ENCODE results near the gene PIGL.

The PIGL gene

DNA sequence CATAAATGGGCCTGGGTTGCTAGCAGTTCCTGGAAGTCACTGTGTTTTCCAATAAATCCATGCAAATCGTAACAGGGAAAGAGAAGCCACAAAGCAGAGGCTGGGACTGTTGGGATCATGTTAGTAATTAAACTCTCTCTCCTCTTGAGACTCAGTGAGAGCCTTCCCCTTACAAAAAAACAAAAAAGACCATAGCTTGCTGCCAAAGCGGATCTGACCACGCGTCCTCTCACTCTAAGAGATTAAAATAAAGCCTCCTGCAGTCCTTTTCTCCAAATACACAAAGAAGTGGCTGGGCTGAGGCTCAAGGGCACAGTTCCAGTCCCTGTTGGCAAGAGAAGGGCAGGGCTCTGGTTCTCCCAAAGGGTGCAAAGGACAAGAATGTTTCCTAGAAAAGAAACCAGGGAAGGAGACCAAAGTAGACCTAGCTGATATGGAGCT lies 38.5 kb downstream of the PIGL start:
- H3K36me3 ChIP-seq (ENCODE audit: insufficient read depth, low read length) = peaks cover 2% of the 10 kb centered on the region
- no peak overlapping the region for H3K4me3 ChIP-seq (ENCODE audit: low read length)
- H3K9me3 ChIP-seq (replicated peaks; ENCODE audit: low read length) = no peaks in the 10 kb centered on the region
- H3K27me3 ChIP-seq (ENCODE audit: control insufficient read depth, insufficient read depth, low read length) = no peaks in the 10 kb centered on the region
- peaks cover 16% of the 10 kb centered on the region for H3K4me1 ChIP-seq (ENCODE audit: control insufficient read depth, insufficient read depth, low read length)
- peak overlapping the region; percentile 52 for H3K4me2 ChIP-seq (ENCODE audit: low read length)
- H3K9ac ChIP-seq (ENCODE audit: low read depth, low read length) = peak overlapping the region; percentile 18

DNA sequence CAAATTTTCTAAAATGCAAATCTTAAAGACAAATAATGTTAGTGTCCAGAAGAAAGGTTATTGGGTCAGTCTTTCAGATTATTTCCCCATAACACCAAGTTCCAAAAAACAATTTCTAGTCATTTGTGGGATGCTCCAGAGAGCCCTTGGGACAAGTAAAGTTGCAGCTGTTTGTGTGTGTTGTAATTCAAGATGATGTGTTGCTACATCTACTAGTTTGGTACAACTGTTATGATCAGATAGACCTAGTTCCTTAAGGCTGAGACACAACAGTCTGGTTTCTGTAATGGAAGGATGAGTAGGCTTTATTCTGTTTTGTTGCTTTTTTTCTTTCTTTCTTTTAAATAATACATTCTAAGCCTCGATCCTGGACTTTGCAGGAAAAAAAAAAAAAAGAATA lies 41.9 kb downstream of the PIGL start:
- Histone ChIP-seq H3K4me3 (ENCODE audit: low read length) (no peak overlapping the region), H3K9ac (ENCODE audit: low read depth, low read length) (no peak overlapping the region), H3K36me3 (ENCODE audit: insufficient read depth, low read length) (peaks cover 3% of the 10 kb centered on the region), H3K4me1 (ENCODE audit: control insufficient read depth, insufficient read depth, low read length) (peaks cover 10% of the 10 kb centered on the region), H3K9me3 (replicated peaks; ENCODE audit: low read length) (no peaks in the 10 kb centered on the region), H3K4me2 (ENCODE audit: low read length) (no peak overlapping the region), H3K27me3 (ENCODE audit: control insufficient read depth, insufficient read depth, low read length) (no peaks in the 10 kb centered on the region)

DNA sequence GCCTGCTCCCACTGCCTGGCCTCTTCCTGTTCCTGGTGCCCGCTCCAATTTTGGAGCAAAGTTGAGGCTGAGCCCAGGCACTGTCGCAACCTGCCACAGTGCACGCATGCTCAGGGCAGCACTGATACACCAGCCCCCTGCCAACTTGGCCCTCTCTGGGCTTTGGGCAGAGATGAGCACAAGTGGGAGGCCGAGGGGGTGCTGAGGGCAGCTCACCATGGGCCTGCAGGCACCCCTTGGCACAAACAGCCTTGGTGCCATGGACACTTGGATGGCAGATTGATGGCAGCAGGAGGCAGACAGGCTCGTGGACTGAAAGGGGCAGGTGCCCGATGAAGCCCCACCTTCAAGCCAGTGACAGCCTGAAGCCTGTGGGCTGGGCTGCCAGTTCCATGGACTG lies 42.9 kb downstream of the PIGL start:
- H3K4me3 ChIP-seq (ENCODE audit: low read length) = no peak overlapping the region
- no peaks in the 10 kb centered on the region for H3K9me3 ChIP-seq (replicated peaks; ENCODE audit: low read length)
- peaks cover 3% of the 10 kb centered on the region for H3K36me3 ChIP-seq (ENCODE audit: insufficient read depth, low read length)
- no peak overlapping the region for H3K4me2 ChIP-seq (ENCODE audit: low read length)
- H3K4me1 ChIP-seq (ENCODE audit: control insufficient read depth, insufficient read depth, low read length) = peaks cover 10% of the 10 kb centered on the region
- no peaks in the 10 kb centered on the region for H3K27me3 ChIP-seq (ENCODE audit: control insufficient read depth, insufficient read depth, low read length)
- H3K9ac ChIP-seq (ENCODE audit: low read depth, low read length) = no peak overlapping the region

DNA sequence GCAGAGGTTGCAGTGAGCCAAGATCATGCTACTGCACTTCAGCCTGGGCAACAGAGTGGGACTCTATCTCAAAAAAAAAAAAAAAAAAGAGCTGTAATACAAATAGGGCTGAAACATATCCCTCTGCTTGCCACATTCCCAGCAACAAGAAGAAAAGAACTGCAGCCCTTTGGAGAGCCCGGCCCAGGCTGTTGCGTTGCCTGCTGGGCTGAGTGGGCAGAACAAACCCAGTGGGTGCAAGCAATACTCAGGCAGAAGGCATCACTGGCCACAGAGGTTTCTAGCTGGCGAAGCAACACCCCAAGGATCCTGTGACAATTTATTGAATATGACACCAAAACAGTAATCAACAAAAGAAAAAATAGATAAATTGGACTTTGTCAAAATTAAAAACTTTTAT lies 44.0 kb downstream of the PIGL start:
- peaks cover 3% of the 10 kb centered on the region for H3K36me3 ChIP-seq (ENCODE audit: insufficient read depth, low read length)
- H3K9me3 ChIP-seq (replicated peaks; ENCODE audit: low read length) = no peaks in the 10 kb centered on the region
- H3K4me2 ChIP-seq (ENCODE audit: low read length) = no peak overlapping the region
- no peaks in the 10 kb centered on the region for H3K27me3 ChIP-seq (ENCODE audit: control insufficient read depth, insufficient read depth, low read length)
- H3K4me3 ChIP-seq (ENCODE audit: low read length) = no peak overlapping the region
- no peak overlapping the region for H3K9ac ChIP-seq (ENCODE audit: low read depth, low read length)
- no peaks in the 10 kb centered on the region for H3K4me1 ChIP-seq (ENCODE audit: control insufficient read depth, insufficient read depth, low read length)

DNA sequence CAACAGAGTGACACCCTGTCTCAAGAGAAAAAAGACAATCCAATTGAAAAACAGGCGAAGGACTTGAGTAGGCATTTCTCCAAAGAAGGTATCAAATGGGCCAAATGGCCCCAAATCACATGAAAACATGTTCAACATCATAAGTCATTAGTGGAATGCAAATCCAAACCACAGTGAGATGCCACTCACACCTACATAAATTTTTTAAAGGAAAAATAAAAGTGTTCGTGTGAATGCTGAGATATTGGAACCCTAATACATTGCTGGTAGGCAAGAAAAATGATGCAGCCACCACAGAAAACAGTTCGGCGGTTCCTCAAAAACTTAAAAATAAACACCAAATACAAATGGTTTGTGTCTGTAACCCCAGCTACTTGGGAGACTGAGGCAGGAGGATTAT lies 45.2 kb downstream of the PIGL start:
- Histone ChIP-seq H3K9ac (ENCODE audit: low read depth, low read length) (no peak overlapping the region), H3K4me3 (ENCODE audit: low read length) (no peak overlapping the region), H3K4me1 (ENCODE audit: control insufficient read depth, insufficient read depth, low read length) (no peaks in the 10 kb centered on the region), H3K27me3 (ENCODE audit: control insufficient read depth, insufficient read depth, low read length) (no peaks in the 10 kb centered on the region), H3K9me3 (replicated peaks; ENCODE audit: low read length) (no peaks in the 10 kb centered on the region), H3K36me3 (ENCODE audit: insufficient read depth, low read length) (peaks cover 3% of the 10 kb centered on the region), H3K4me2 (ENCODE audit: low read length) (no peak overlapping the region)

DNA sequence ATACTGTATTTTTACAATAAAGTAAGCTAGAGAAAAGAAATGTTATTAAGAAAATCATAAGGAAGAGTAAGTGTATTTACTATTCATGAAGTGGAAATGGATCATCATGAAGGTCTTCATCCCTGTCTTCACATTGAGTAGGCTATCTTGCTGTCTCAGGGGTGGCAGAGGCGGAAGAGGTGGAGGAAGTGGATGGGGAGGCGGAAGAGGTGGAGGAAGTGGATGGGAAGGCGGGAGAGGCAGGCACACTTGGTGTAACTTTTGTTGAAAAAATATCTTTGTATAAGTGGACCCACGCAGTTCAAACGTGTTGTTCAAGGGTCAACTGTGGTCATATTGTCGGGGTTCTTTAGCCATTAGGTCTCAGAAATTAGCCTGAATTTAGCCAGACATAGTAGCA lies 50.2 kb downstream of the PIGL start:
- Histone ChIP-seq H3K4me2 (ENCODE audit: low read length) (no peak overlapping the region), H3K27me3 (ENCODE audit: control insufficient read depth, insufficient read depth, low read length) (no peaks in the 10 kb centered on the region), H3K4me3 (ENCODE audit: low read length) (no peak overlapping the region), H3K36me3 (ENCODE audit: insufficient read depth, low read length) (no peaks in the 10 kb centered on the region), H3K4me1 (ENCODE audit: control insufficient read depth, insufficient read depth, low read length) (peaks cover 9% of the 10 kb centered on the region), H3K9me3 (replicated peaks; ENCODE audit: low read length) (no peaks in the 10 kb centered on the region), H3K9ac (ENCODE audit: low read depth, low read length) (no peak overlapping the region)

DNA sequence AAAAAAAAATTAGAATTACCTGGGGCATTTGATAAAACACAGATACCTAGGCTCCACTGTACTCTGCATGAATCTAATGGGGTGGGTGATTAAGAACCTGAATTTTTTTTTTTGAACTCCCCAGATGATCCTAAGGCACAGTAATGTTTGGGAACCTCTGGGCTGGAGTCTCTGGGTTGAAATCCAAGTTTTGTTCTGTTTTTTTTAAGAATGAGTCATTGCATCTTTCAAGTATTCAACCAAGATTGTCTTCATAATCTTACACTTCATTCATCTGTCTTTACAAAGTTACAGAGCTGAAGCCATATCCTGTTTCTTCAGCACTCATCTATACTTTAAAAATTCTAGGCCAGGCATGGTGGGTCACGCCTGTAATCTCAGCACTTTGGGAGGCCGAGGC lies 52.6 kb downstream of the PIGL start:
- no peak overlapping the region for H3K4me2 ChIP-seq (ENCODE audit: low read length)
- H3K36me3 ChIP-seq (ENCODE audit: insufficient read depth, low read length) = no peaks in the 10 kb centered on the region
- H3K9me3 ChIP-seq (replicated peaks; ENCODE audit: low read length) = no peaks in the 10 kb centered on the region
- peaks cover 22% of the 10 kb centered on the region for H3K4me1 ChIP-seq (ENCODE audit: control insufficient read depth, insufficient read depth, low read length)
- no peaks in the 10 kb centered on the region for H3K27me3 ChIP-seq (ENCODE audit: control insufficient read depth, insufficient read depth, low read length)
- no peak overlapping the region for H3K9ac ChIP-seq (ENCODE audit: low read depth, low read length)
- H3K4me3 ChIP-seq (ENCODE audit: low read length) = no peak overlapping the region

DNA sequence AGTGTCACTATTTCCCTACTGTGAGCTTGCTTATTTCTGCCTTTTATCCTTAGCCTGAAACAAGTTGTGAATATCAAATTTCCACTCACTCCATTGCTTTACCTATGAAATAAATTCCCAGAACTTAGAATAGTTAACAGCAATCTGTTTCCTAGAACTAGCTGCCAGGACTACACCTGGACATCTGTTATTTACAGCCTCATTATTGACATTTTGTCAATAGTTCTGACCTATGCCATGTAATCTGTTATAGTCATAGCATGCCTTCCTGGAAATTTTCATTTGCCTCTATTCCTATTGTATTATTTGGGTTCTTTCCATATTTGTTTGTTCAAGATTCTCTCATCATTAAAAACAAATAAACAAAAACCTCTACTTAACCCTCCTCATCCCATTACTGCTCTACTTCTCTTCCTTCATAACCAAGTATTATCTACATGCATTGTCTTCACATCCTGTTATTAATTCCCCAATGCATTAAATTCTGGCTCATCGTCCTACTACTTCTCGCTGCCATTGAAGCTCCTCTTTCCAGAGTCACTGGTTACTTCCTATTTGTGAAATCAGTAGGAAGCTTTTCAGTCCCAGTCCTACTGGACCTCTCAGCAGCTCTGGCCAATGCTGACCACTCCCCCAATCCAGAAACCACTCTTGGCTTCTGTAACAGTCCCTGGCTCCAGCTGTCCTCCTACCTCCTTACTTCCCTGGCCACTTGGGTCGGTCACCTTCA lies 55.3 kb downstream of the PIGL start:
- H3K4me1 ChIP-seq (ENCODE audit: control insufficient read depth, insufficient read depth, low read length) = peaks cover 22% of the 10 kb centered on the region
- H3K9ac ChIP-seq (ENCODE audit: low read depth, low read length) = no peak overlapping the region
- no peak overlapping the region for H3K4me3 ChIP-seq (ENCODE audit: low read length)
- no peaks in the 10 kb centered on the region for H3K9me3 ChIP-seq (replicated peaks; ENCODE audit: low read length)
- no peak overlapping the region for H3K4me2 ChIP-seq (ENCODE audit: low read length)
- H3K27me3 ChIP-seq (ENCODE audit: control insufficient read depth, insufficient read depth, low read length) = no peaks in the 10 kb centered on the region
- no peaks in the 10 kb centered on the region for H3K36me3 ChIP-seq (ENCODE audit: insufficient read depth, low read length)

DNA sequence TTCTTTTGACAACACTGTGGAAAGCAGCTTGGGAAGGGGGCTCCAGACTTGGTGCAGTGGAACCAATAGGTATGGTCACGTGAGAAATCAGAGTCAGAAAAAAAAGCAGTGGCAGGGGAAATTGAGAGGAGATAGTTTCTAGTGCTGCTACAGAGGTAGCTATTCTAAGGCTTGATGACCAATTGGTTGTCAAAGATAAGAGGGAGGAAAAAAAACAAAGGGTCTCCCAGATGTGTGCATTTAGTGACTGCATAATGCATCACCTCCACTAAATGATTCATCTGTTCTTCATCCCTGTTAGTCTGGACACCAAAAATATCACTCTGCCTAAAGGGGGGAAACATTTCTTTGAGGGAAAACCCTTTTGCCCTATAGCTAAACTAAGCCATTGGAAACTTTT lies 56.5 kb downstream of the PIGL start:
- peaks cover 22% of the 10 kb centered on the region for H3K4me1 ChIP-seq (ENCODE audit: control insufficient read depth, insufficient read depth, low read length)
- H3K4me2 ChIP-seq (ENCODE audit: low read length) = peak overlapping the region; percentile 11
- H3K4me3 ChIP-seq (ENCODE audit: low read length) = no peak overlapping the region
- no peaks in the 10 kb centered on the region for H3K36me3 ChIP-seq (ENCODE audit: insufficient read depth, low read length)
- H3K9me3 ChIP-seq (replicated peaks; ENCODE audit: low read length) = no peaks in the 10 kb centered on the region
- H3K27me3 ChIP-seq (ENCODE audit: control insufficient read depth, insufficient read depth, low read length) = no peaks in the 10 kb centered on the region
- no peak overlapping the region for H3K9ac ChIP-seq (ENCODE audit: low read depth, low read length)

DNA sequence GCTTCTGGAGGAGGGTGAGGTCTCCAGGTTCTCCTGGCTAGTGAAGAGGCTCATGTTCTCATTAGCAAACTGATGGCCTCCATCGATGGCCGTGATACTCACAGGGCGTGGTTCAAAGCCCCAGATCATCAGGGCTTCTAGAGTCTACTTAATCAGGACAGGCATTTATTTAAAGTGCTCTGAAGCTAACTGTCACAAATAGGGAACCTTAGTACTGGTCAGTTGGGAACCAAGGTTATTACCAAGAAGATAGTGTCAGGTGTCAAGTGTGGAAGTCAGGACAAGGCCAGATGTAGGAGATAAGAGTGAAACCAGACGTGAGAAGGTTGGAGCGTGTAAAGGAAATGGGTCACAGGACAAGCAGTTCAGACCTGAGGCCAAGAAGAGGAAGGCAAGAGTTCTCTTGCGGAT lies 56.9 kb downstream of the PIGL start:
- Histone ChIP-seq H3K4me2 (ENCODE audit: low read length) (peak overlapping the region; percentile 11), H3K9me3 (replicated peaks; ENCODE audit: low read length) (no peaks in the 10 kb centered on the region), H3K9ac (ENCODE audit: low read depth, low read length) (no peak overlapping the region), H3K4me3 (ENCODE audit: low read length) (no peak overlapping the region), H3K4me1 (ENCODE audit: control insufficient read depth, insufficient read depth, low read length) (peaks cover 22% of the 10 kb centered on the region), H3K27me3 (ENCODE audit: control insufficient read depth, insufficient read depth, low read length) (no peaks in the 10 kb centered on the region), H3K36me3 (ENCODE audit: insufficient read depth, low read length) (no peaks in the 10 kb centered on the region)

DNA sequence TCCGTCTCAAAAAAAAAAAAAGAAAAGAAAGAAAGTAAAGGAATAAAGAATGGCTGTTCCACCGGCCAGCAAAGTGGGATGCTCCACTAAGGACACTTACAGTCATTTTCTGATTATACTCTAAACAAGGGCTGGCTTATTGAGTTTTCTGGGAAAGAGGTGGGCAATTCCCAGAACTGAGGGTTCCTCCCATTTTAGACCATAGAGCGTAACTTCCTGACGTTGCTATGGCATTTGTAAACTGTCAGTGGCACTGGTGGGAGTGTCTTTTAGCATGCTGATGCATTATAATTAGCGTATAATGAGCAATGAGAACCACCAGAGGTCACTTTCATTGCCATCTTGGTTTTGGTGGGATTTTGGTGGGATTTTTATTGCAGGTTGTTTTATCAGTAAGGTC lies 58.0 kb downstream of the PIGL start:
- Histone ChIP-seq H3K4me1 (ENCODE audit: control insufficient read depth, insufficient read depth, low read length) (peaks cover 15% of the 10 kb centered on the region), H3K36me3 (ENCODE audit: insufficient read depth, low read length) (no peaks in the 10 kb centered on the region), H3K9me3 (replicated peaks; ENCODE audit: low read length) (no peaks in the 10 kb centered on the region), H3K27me3 (ENCODE audit: control insufficient read depth, insufficient read depth, low read length) (no peaks in the 10 kb centered on the region), H3K4me2 (ENCODE audit: low read length) (no peak overlapping the region), H3K4me3 (ENCODE audit: low read length) (no peak overlapping the region), H3K9ac (ENCODE audit: low read depth, low read length) (no peak overlapping the region)

DNA sequence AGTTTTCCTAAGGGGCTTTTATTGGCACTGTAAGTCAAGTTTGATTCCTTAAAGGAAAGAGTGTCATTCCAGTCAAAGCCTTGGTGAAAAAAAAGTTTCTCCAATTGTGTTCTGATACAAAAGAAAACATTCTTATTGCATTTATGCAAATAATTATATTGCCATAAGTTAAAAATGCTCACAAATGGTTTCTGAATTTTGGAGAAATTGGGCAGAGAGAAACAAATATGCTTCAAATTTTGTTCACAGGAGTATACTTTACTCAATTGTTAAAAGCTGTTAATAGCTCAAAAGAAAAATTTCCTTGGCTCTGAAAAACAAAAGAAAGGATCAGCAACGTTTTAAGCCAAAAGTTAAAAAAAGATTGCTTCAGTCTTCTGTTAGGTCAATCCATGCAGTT lies 60.2 kb downstream of the PIGL start:
- Histone ChIP-seq H3K4me1 (ENCODE audit: control insufficient read depth, insufficient read depth, low read length) (peaks cover 27% of the 10 kb centered on the region), H3K9ac (ENCODE audit: low read depth, low read length) (no peak overlapping the region), H3K27me3 (ENCODE audit: control insufficient read depth, insufficient read depth, low read length) (no peaks in the 10 kb centered on the region), H3K9me3 (replicated peaks; ENCODE audit: low read length) (no peaks in the 10 kb centered on the region), H3K36me3 (ENCODE audit: insufficient read depth, low read length) (no peaks in the 10 kb centered on the region), H3K4me2 (ENCODE audit: low read length) (no peak overlapping the region), H3K4me3 (ENCODE audit: low read length) (no peak overlapping the region)
